H1 (cell line): ENCODE measurements around the gene RBP5. TPM values are rescaled to one million over a fixed set of nuclear protein-coding genes. Genes with fewer than 3 reads are reported as not detected.

Source experiments
- CTCF ChIP-seq, 3 experiments: IDR thresholded peaks; 1 replicate in 2 of 3; 2 replicates in 1 of 3; pipeline versions ENCODE4 v1.5.1 to v1.6.1; 2011; ENCODE audit warnings: low read length in 3 of 3, mild to moderate bottlenecking in 3 of 3, inconsistent platforms in 2 of 3, low read depth in 1 of 3, moderate library complexity in 1 of 3; ENCODE audit not compliant: insufficient read depth in 1 of 3; ENCODE audit errors: control extremely low read depth in 1 of 3
- EZH2 ChIP-seq: fragments of 200-600 bp; sonication (generic); IDR thresholded peaks from 2 replicates; pipeline ENCODE4 v1.7.1; 2012; ENCODE audit warnings: low read depth, mild to moderate bottlenecking, moderate library complexity, low read length, inconsistent platforms; ENCODE audit not compliant: severe bottlenecking
- GABPA ChIP-seq: IDR thresholded peaks from 2 replicates; pipeline ENCODE4 v1.6.1; 2011; ENCODE audit warnings: mild to moderate bottlenecking, low read length, moderate library complexity, borderline replicate concordance; ENCODE audit not compliant: insufficient read depth
- JUN ChIP-seq: IDR thresholded peaks from 2 replicates; pipeline ENCODE4 v1.6.1; 2011; ENCODE audit warnings: low read depth, mild to moderate bottlenecking, improper control_type of control experiment, low read length
- SUZ12 ChIP-seq: fragments of 200-600 bp; sonication (generic); IDR thresholded peaks from 2 replicates; pipeline ENCODE4 v1.6.1; 2012; ENCODE audit warnings: mild to moderate bottlenecking, inconsistent platforms, low read length, moderate library complexity, mixed read lengths
- polyA plus RNA-seq, 7 experiments: library from polyadenylated mRNA; depleted of rRNA in 3 of 7; stranded (reverse) in 5 of 7; unstranded in 2 of 7; fragments of >200 nt in 5 of 7; fragments of 200-250 nt in 2 of 7; gene quantifications; 1 replicate in 5 of 7; 2 replicates in 1 of 7; 4 replicates in 1 of 7; pipeline versions ENCODE4 v1.2.1 to v1.2.3, GENCODE V29; 2011 to 2013; ENCODE audit warnings: missing spikeins in 2 of 7, mixed read lengths in 2 of 7
- total RNA-seq: library from RNA; stranded (reverse); fragmentation: NEBNext Ultra II Directional; extraction: Animal tissue kit (Norgen Biotek cat#: 25700); gene quantifications from 2 replicates; pipeline ENCODE4 v1.2.1, GENCODE V29; 2021

The RBP5 gene
- total and polyA plus RNA-seq, 2 of the 8 experiments (the other 6 are each of a cell fraction or from before 2014, with no cell fraction given): 1.2 to 1.9 TPM

GRCh38 chr12:7139200-7139599, 10.5 kb upstream of the RBP5 start (continued):
- no peak for TF ChIP-seq CTCF (IDR thresholded peaks at IDR 0.05; ENCODE audit: control extremely low read depth in 1 of 3, insufficient read depth in 1 of 3, low read depth in 1 of 3, low read length in 3 of 3)
- TF ChIP-seq JUN: no peak
- no peak for TF ChIP-seq SUZ12
- no peak for TF ChIP-seq EZH2
- TF ChIP-seq GABPA: no peak
- TF ChIP-seq, all 59 proteins: peak for 0
